CD4-positive, alpha-beta memory T cell (primary cell): ENCODE data around the gene MYCBPAP. TPM values are rescaled to one million over a fixed set of nuclear protein-coding genes. Genes with fewer than 3 reads are reported as not detected.

ENCODE experiments used
- CTCF ChIA-PET: fragments of 350-600 bp; sonication (Branson Sonifier 250); formaldehyde crosslinking; loops from one replicate; lab custom pipeline; 2021; ENCODE audit warnings: inconsistent platforms; ENCODE audit not compliant: partially characterized antibody; lab: Charles Lee
- POLR2A ChIA-PET: fragments of 350-600 bp; sonication (Branson Sonifier 250); formaldehyde crosslinking; loops from one replicate; lab custom pipeline; 2021; ENCODE audit not compliant: partially characterized antibody; lab: Charles Lee
- DNase-seq, 5 donors: peaks; one replicate each; pipeline versions ENCODE4 v3.0.0 to v3.0.0-alpha.2; 2020 to 2022; ENCODE audit warnings: mixed read lengths in 1 of 5
- H3K27ac ChIP-seq: one replicate; pipeline ENCODE4 v1.7.0; 2013; ENCODE audit warnings: low read depth, low read length
- H3K27me3 ChIP-seq: 2 replicates; pipeline ENCODE4 v1.7.0; 2013; ENCODE audit warnings: mild to moderate bottlenecking, low read length, moderate library complexity; ENCODE audit not compliant: insufficient read depth
- H3K36me3 ChIP-seq: 2 replicates; pipeline ENCODE4 v1.7.0; 2013; ENCODE audit warnings: mild to moderate bottlenecking, low read length, moderate library complexity; ENCODE audit not compliant: insufficient read depth
- H3K4me1 ChIP-seq: 2 replicates; pipeline ENCODE4 v1.7.0; 2013; ENCODE audit warnings: mild to moderate bottlenecking, low read length, moderate library complexity; ENCODE audit not compliant: insufficient read depth
- H3K4me3 ChIP-seq, 2 donors: one replicate each; pipeline ENCODE4 v1.7.0; 2013; ENCODE audit warnings: low read length in 2 of 2, mild to moderate bottlenecking in 1 of 2
- H3K9me3 ChIP-seq, 2 donors: one replicate each; pipeline ENCODE4 v1.7.0; 2013; ENCODE audit warnings: low read length in 2 of 2, control low read depth in 1 of 2; ENCODE audit not compliant: control insufficient read depth in 1 of 2
- H3K27ac Mint-ChIP-seq, 7 donors: one replicate each; pipeline ENCODE4 v1.8.0; 2020 to 2021; ENCODE audit warnings: mixed read lengths in 7 of 7, mild to moderate bottlenecking in 6 of 7, inconsistent platforms in 3 of 7, moderate library complexity in 3 of 7
- H3K27me3 Mint-ChIP-seq, 2 donors: one replicate each; pipeline ENCODE4 v1.8.0; 2020 to 2021; ENCODE audit warnings: mixed read lengths in 2 of 2
- H3K36me3 Mint-ChIP-seq, 2 donors: one replicate each; pipeline ENCODE4 v1.8.0; 2020 to 2021; ENCODE audit warnings: mixed read lengths in 2 of 2, inconsistent platforms in 1 of 2, mild to moderate bottlenecking in 1 of 2
- H3K4me1 Mint-ChIP-seq, 4 donors: one replicate each; pipeline ENCODE4 v1.8.0; 2020 to 2021; ENCODE audit warnings: mixed read lengths in 4 of 4, mild to moderate bottlenecking in 1 of 4
- H3K4me3 Mint-ChIP-seq, 8 donors: one replicate each; pipeline ENCODE4 v1.8.0; 2020 to 2021; ENCODE audit warnings: mixed read lengths in 8 of 8, mild to moderate bottlenecking in 7 of 8, moderate library complexity in 6 of 8, inconsistent platforms in 3 of 8
- H3K9me3 Mint-ChIP-seq, 8 donors: one replicate each; pipeline ENCODE4 v1.8.0; 2020 to 2021; ENCODE audit warnings: mixed read lengths in 8 of 8, mild to moderate bottlenecking in 5 of 8, inconsistent platforms in 3 of 8, moderate library complexity in 1 of 8
- intact Hi-C: fragments of 100-400 bp; cut with micrococcal nuclease; formaldehyde crosslinking; loops from one replicate; pipeline ENCODE4 v1.15.1; 2023
- polyA plus RNA-seq, 2 donors: library from polyadenylated mRNA; unstranded; fragments of 300-500 nt; fragmentation: Illumina TruSeq; gene quantifications; one replicate each; pipeline ENCODE4 v1.2.3, GENCODE V29; 2021
- total RNA-seq, 2 experiments: library from RNA; stranded (reverse); gene quantifications; one replicate each; pipeline ENCODE4 v1.2.3, GENCODE V29; 2021

The MYCBPAP gene
- total and polyA plus RNA-seq, 4 experiments from 2014 or later = 0.24 to 6.8 (median 5.3) TPM; not detected in 1

GRCh38 chr17:50537721-50538548, 29.7 kb downstream of the MYCBPAP start:
- no peak overlapping the region for H3K4me3 Mint-ChIP-seq
- H3K27me3 Mint-ChIP-seq = peaks cover 9 to 15% of the 10 kb centered on the region in 2 donors
- no peaks in the 10 kb centered on the region for H3K9me3 ChIP-seq
- H3K27ac ChIP-seq = no peak overlapping the region
- intact Hi-C loops = no loop called here
- peaks cover 27% of the 10 kb centered on the region for H3K4me1 ChIP-seq
- no peak overlapping the region for H3K4me3 ChIP-seq
- peaks cover 1% of the 10 kb centered on the region for H3K27me3 ChIP-seq
- H3K4me1 Mint-ChIP-seq = peaks cover 9 to 30% (median 14%) of the 10 kb centered on the region in 4 donors
- no peak overlapping the region for H3K27ac Mint-ChIP-seq
- peak in 1 of 5 donors; percentile 18 for DNase-seq
- H3K36me3 Mint-ChIP-seq = no peaks in the 10 kb centered on the region
- ChIA-PET POLR2A (no interaction called here), CTCF (no interaction called here)
- no peaks in the 10 kb centered on the region for H3K36me3 ChIP-seq
- H3K9me3 Mint-ChIP-seq = no peaks in the 10 kb centered on the region

DNA sequence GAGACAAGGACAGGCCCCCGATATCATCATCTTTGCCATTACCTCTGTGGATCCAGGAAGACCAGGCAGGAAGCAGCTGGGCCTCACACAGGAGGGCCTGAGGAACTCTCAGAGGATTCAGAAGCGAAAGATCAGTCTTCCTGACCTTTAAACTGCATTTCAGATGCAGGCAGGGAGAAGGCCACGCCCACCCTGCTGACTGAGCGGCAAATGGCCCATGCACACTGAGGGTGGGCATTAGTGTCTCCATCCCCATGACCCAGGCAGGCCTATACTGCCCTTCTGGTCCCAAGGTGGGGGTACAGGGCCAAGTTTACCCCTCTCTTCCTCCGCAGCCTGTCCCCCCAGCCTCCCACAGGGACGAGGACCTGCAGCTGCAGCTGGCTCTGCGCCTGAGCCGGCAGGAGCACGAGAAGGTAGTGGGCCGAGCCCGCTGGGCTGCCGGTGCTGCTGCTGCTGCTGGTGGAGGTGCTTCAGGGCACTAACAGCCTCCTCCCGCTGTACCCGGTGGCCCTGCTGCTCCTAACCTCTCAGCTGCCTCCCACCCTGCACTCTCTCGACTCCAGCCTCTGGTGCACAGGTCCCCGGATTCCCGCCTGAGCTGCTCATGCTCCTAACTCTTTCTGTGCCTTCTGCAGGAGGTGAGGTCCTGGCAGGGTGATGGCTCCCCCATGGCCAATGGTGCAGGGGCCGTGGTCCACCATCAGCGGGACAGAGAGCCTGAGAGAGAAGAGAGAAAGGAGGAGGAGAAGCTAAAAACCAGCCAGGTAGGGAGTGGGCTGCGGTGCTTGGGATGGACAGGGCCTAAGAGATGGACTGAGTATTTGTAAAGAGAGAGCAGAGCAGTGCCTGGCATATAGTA, 30.5 kb downstream of the MYCBPAP start:
- Mint-ChIP-seq H3K27me3 (peaks cover 6 to 8% of the 10 kb centered on the region in 2 donors), H3K27ac (peak overlapping the region in 2 of 7 donors; percentile 35 to 71), H3K4me3 (no peak overlapping the region), H3K4me1 (peaks cover 5 to 24% (median 10%) of the 10 kb centered on the region in 4 donors), H3K9me3 (no peaks in the 10 kb centered on the region), H3K36me3 (no peaks in the 10 kb centered on the region)
- H3K27ac ChIP-seq = no peak overlapping the region
- H3K4me1 ChIP-seq = peaks cover 22% of the 10 kb centered on the region
- ChIA-PET CTCF (no interaction called here), POLR2A (no interaction called here)
- no peaks in the 10 kb centered on the region for H3K9me3 ChIP-seq
- H3K36me3 ChIP-seq = no peaks in the 10 kb centered on the region
- no peaks in the 10 kb centered on the region for H3K27me3 ChIP-seq
- DNase-seq = no peak
- H3K4me3 ChIP-seq = no peak overlapping the region
- intact Hi-C loops = no loop called here

DNA sequence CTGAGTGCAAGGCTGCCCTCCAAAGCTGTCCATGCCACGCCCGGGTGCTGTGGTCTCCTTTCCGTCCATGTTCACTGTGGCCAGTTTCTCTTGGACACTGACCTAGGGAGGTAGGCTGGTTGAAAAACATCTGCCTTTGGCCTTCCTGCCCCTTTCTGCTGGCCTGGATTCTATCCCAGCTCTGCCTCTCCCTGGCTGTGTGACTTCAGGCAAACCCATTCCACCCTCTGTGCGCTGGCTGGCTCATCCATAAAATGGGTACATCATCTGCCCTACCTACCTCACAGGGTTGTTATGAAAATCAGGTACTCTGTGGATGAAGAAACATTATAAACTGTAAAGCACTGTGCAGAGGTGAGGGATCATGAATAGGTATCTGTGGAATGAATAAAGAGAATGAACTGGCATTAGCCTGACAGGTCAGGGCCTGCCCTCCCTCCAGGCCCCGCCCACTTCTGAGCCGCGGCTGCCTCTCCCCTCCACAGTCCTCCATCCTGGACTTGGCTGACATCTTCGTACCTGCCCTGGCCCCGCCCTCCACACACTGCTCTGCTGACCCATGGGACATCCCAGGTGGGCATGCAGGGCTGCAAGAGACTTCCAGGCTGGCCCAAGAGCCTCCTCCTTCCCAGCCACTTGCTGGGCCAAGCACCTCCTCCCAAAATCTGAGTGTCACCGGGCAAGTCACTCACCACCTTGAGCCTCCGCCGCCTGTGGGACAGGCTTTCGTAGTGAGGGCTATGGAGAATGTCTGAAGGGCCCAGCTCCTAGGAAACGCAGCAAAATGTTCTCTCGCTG, 31.7 kb downstream of the MYCBPAP start:
- H3K9me3 Mint-ChIP-seq = no peaks in the 10 kb centered on the region
- H3K4me3 Mint-ChIP-seq = peak overlapping the region in 1 of 8 donors; percentile 7
- Histone ChIP-seq H3K27ac (no peak overlapping the region), H3K36me3 (no peaks in the 10 kb centered on the region), H3K4me3 (no peak overlapping the region), H3K27me3 (no peaks in the 10 kb centered on the region), H3K9me3 (no peaks in the 10 kb centered on the region), H3K4me1 (peaks cover 18% of the 10 kb centered on the region)
- CTCF ChIA-PET = no interaction called here
- intact Hi-C loops = loop anchor here (5.0 kb wide), 2 partner anchors 33 to 167 kb away; partner anchors contain the start of genes ANKRD40 and MYCBPAP
- POLR2A ChIA-PET = no interaction called here
- H3K4me1 Mint-ChIP-seq = peaks cover 5 to 25% (median 11%) of the 10 kb centered on the region in 4 donors
- DNase-seq = no peak
- peaks cover 3 to 6% of the 10 kb centered on the region in 2 donors for H3K27me3 Mint-ChIP-seq
- H3K36me3 Mint-ChIP-seq = no peaks in the 10 kb centered on the region
- H3K27ac Mint-ChIP-seq = peak overlapping the region in 1 of 7 donors; percentile 60

GRCh38 chr17:50540560-50541401, 32.5 kb downstream of the MYCBPAP start:
- peak overlapping the region in 4 of 8 donors; percentile 77 to 88 (median 86) for H3K4me3 Mint-ChIP-seq
- CTCF ChIA-PET = interaction anchor here (1.1 to 1.4 kb wide), 3 partner anchors 21 to 312 kb away, joined by 3 read pairs; no protein-coding TSS in a partner anchor
- peaks cover 18% of the 10 kb centered on the region for H3K4me1 ChIP-seq
- H3K4me1 Mint-ChIP-seq = peaks cover 5 to 20% (median 12%) of the 10 kb centered on the region in 4 donors
- POLR2A ChIA-PET = interaction anchor here (1.0 to 1.7 kb wide), 3 partner anchors 9 to 326 kb away, joined by 4 to 8 read pairs (median 7); partner anchors contain the start of gene TOB1
- intact Hi-C loops = loop anchor here (5.0 kb wide), 2 partner anchors 33 to 167 kb away; partner anchors contain the start of genes ANKRD40 and MYCBPAP
- H3K9me3 Mint-ChIP-seq = no peaks in the 10 kb centered on the region
- H3K9me3 ChIP-seq = no peaks in the 10 kb centered on the region
- H3K27me3 ChIP-seq = no peaks in the 10 kb centered on the region
- H3K27me3 Mint-ChIP-seq = peaks cover 0 to 3% of the 10 kb centered on the region in 2 donors
- H3K36me3 Mint-ChIP-seq = no peaks in the 10 kb centered on the region
- H3K4me3 ChIP-seq = no peak overlapping the region
- DNase-seq = no peak
- H3K27ac ChIP-seq = no peak overlapping the region
- no peak overlapping the region for H3K27ac Mint-ChIP-seq
- H3K36me3 ChIP-seq = no peaks in the 10 kb centered on the region

- CTCF ChIA-PET = interaction anchor here (1.1 to 1.4 kb wide), 4 partner anchors 20 to 311 kb away, joined by 3 to 7 read pairs (median 3); partner anchors contain the start of gene RSAD1
- Histone ChIP-seq H3K4me1 (peaks cover 18% of the 10 kb centered on the region), H3K27ac (peak overlapping the region; percentile 60), H3K4me3 (peak overlapping the region in 1 of 2 donors; percentile 51), H3K36me3 (no peaks in the 10 kb centered on the region), H3K27me3 (no peaks in the 10 kb centered on the region), H3K9me3 (no peaks in the 10 kb centered on the region)
- Mint-ChIP-seq H3K36me3 (no peaks in the 10 kb centered on the region), H3K27ac (peak overlapping the region in 1 of 7 donors; percentile 92), H3K27me3 (peaks cover 0 to 3% of the 10 kb centered on the region in 2 donors), H3K4me3 (peak overlapping the region; percentile 62 to 88 (median 86)), H3K4me1 (peaks cover 5 to 20% (median 14%) of the 10 kb centered on the region in 4 donors), H3K9me3 (no peaks in the 10 kb centered on the region)
- POLR2A ChIA-PET = interaction anchor here (1.0 to 1.7 kb wide), 3 partner anchors 9 to 326 kb away, joined by 4 to 8 read pairs (median 7); partner anchors contain the start of gene TOB1
- intact Hi-C loops = loop anchor here (5.0 kb wide), 2 partner anchors 34 to 166 kb away; partner anchors contain the start of genes ANKRD40 and MYCBPAP
- DNase-seq = no peak
Observed at GRCh38 chr17:50541402-50541715, 33.1 kb downstream of the MYCBPAP start.
